Naive thymus-derived CD4-positive, alpha-beta T cell (primary cell): ENCODE measurements around the gene ZNF774. TPM values are rescaled to one million over a fixed set of nuclear protein-coding genes. Genes with fewer than 3 reads are reported as not detected.

Source experiments
- ATAC-seq: fragments of 150-1000 bp; cut with Tn5 transposase; 2 replicates; pipeline ENCODE4 v1.10.0; 2021; ENCODE audit warnings: mild to moderate bottlenecking, moderate library complexity
- CTCF ChIA-PET: fragments of 350-600 bp; sonication (Branson Sonifier 250); formaldehyde crosslinking; loops from one replicate; lab custom pipeline; 2021; ENCODE audit warnings: antibody characterized with exemption; lab: Charles Lee
- POLR2A ChIA-PET: fragments of 350-600 bp; sonication (Branson Sonifier 250); formaldehyde crosslinking; loops from one replicate; lab custom pipeline; 2021; ENCODE audit warnings: antibody characterized with exemption, inconsistent platforms; lab: Charles Lee
- DNase-seq, 9 donors: peaks; one replicate each; pipeline versions ENCODE4 v3.0.0 to v3.0.0-alpha.2; 2020 to 2022; ENCODE audit warnings: mixed read lengths in 1 of 9
- H3K27ac ChIP-seq: one replicate; pipeline ENCODE4 v1.7.0; 2013; ENCODE audit warnings: mild to moderate bottlenecking, low read depth, low read length, moderate library complexity
- H3K27me3 ChIP-seq, 2 donors: one replicate each; pipeline ENCODE4 v1.7.0; 2013; ENCODE audit warnings: low read length in 2 of 2, mild to moderate bottlenecking in 2 of 2, moderate library complexity in 2 of 2; ENCODE audit not compliant: control insufficient read depth in 2 of 2, insufficient read depth in 2 of 2
- H3K36me3 ChIP-seq, 3 experiments: 1 replicate in 2 of 3; 2 replicates in 1 of 3; pipeline ENCODE4 v1.7.0; 2013; ENCODE audit warnings: low read length in 3 of 3, mild to moderate bottlenecking in 3 of 3, moderate library complexity in 1 of 3; ENCODE audit not compliant: insufficient read depth in 3 of 3, control insufficient read depth in 2 of 3
- H3K4me1 ChIP-seq, 2 donors: one replicate each; pipeline ENCODE4 v1.7.0; 2013; ENCODE audit warnings: low read length in 2 of 2, mild to moderate bottlenecking in 2 of 2, moderate library complexity in 1 of 2; ENCODE audit not compliant: control insufficient read depth in 2 of 2, insufficient read depth in 2 of 2
- H3K4me3 ChIP-seq: 2 replicates; pipeline ENCODE4 v1.7.0; 2013; ENCODE audit warnings: mild to moderate bottlenecking, low read length
- H3K9me3 ChIP-seq, 3 experiments: 1 replicate in 2 of 3; 2 replicates in 1 of 3; pipeline ENCODE4 v1.7.0; 2013; ENCODE audit warnings: low read length in 3 of 3; ENCODE audit not compliant: control insufficient read depth in 2 of 3
- H3K27ac Mint-ChIP-seq, 9 donors: one replicate each; pipeline ENCODE4 v1.8.0; 2020 to 2022; ENCODE audit warnings: mixed read lengths in 9 of 9, mild to moderate bottlenecking in 8 of 9, moderate library complexity in 5 of 9, inconsistent platforms in 2 of 9
- H3K27me3 Mint-ChIP-seq, 5 donors: one replicate each; pipeline ENCODE4 v1.8.0; 2021 to 2022; ENCODE audit warnings: mixed read lengths in 5 of 5, mild to moderate bottlenecking in 1 of 5
- H3K36me3 Mint-ChIP-seq, 5 donors: one replicate each; pipeline ENCODE4 v1.8.0; 2020 to 2022; ENCODE audit warnings: mixed read lengths in 5 of 5, mild to moderate bottlenecking in 3 of 5, inconsistent platforms in 1 of 5
- H3K4me1 Mint-ChIP-seq, 7 donors: one replicate each; pipeline ENCODE4 v1.8.0; 2020 to 2022; ENCODE audit warnings: mixed read lengths in 7 of 7, mild to moderate bottlenecking in 3 of 7, inconsistent platforms in 1 of 7
- H3K4me3 Mint-ChIP-seq, 10 donors: one replicate each; pipeline ENCODE4 v1.8.0; 2020 to 2022; ENCODE audit warnings: mild to moderate bottlenecking in 10 of 10, mixed read lengths in 10 of 10, moderate library complexity in 6 of 10, inconsistent platforms in 2 of 10
- H3K9me3 Mint-ChIP-seq, 11 donors: one replicate each; pipeline ENCODE4 v1.8.0; 2020 to 2022; ENCODE audit warnings: mixed read lengths in 11 of 11, mild to moderate bottlenecking in 4 of 11, inconsistent platforms in 1 of 11, moderate library complexity in 1 of 11
- intact Hi-C, 2 donors: fragments of 100-400 bp; cut with micrococcal nuclease; formaldehyde crosslinking; loops; one replicate each; pipeline ENCODE4 v1.15.1; 2023
- polyA plus RNA-seq, 2 donors: library from polyadenylated mRNA; unstranded; fragments of 300-500 nt; fragmentation: Illumina TruSeq; gene quantifications; one replicate each; pipeline ENCODE4 v1.2.3, GENCODE V29; 2021
- total RNA-seq, 6 experiments: library from RNA in 5 of 6; stranded (reverse) in 5 of 6; gene quantifications; 1 replicate in 5 of 6; 2 replicates in 1 of 6; pipeline ENCODE4 v1.2.3 and lab custom pipeline; 2021 to 2026

Gene ZNF774
- total and polyA plus RNA-seq, 7 experiments from 2014 or later, result 0.08 to 2.0 (median 0.41) TPM

- POLR2A ChIA-PET, result interaction anchor here (0.6 to 6.7 kb wide), 4 partner anchors 14 to 126 kb away, joined by 3 to 48 read pairs (median 3); partner anchors contain the start of gene IQGAP1
- H3K27ac Mint-ChIP-seq, result peak overlapping the region; percentile 94 to 99 (median 99)
- Histone ChIP-seq H3K36me3 (no peaks in the 10 kb centered on the region), H3K27me3 (no peaks in the 10 kb centered on the region), H3K4me1 (peaks cover 27 to 43% of the 10 kb centered on the region in 2 donors), H3K4me3 (no peak overlapping the region), H3K27ac (peak overlapping the region; percentile 83), H3K9me3 (no peaks in the 10 kb centered on the region)
- H3K9me3 Mint-ChIP-seq, result no peaks in the 10 kb centered on the region
- CTCF ChIA-PET, result interaction anchor here (0.6 to 0.7 kb wide), 2 partner anchors 114 to 168 kb away, joined by 3 read pairs; partner anchors contain the start of genes CIB1 and GDPGP1
- ATAC-seq (peak; percentile 29), DNase-seq (no peak)
- peak overlapping the region; percentile 7 to 82 (median 42) for H3K4me3 Mint-ChIP-seq
- peaks cover 0 to 13% (median 0%) of the 10 kb centered on the region in 5 donors for H3K36me3 Mint-ChIP-seq
- intact Hi-C loops, result loop anchor here (5.0 to 10.0 kb wide), 5 partner anchors 35 to 453 kb away; partner anchors contain the start of genes CIB1 (in 2 of the 2) and GDPGP1 (in 2 of the 2)
- H3K27me3 Mint-ChIP-seq, result no peaks in the 10 kb centered on the region
- peaks cover 46 to 74% (median 70%) of the 10 kb centered on the region in 7 donors for H3K4me1 Mint-ChIP-seq
Observed at GRCh38 chr15:90402223-90402622, 50.1 kb downstream of the ZNF774 start.

- peaks cover 50 to 80% (median 76%) of the 10 kb centered on the region in 7 donors for H3K4me1 Mint-ChIP-seq
- intact Hi-C loops, result loop anchor here (5.0 to 10.0 kb wide), 5 partner anchors 35 to 452 kb away; partner anchors contain the start of genes CIB1 (in 2 of the 2) and GDPGP1 (in 2 of the 2)
- no peak overlapping the region for H3K27ac ChIP-seq
- no peak for ATAC-seq
- H3K27me3 Mint-ChIP-seq, result no peaks in the 10 kb centered on the region
- H3K36me3 Mint-ChIP-seq, result peaks cover 0 to 13% (median 0%) of the 10 kb centered on the region in 5 donors
- H3K4me1 ChIP-seq, result peaks cover 32 to 49% of the 10 kb centered on the region in 2 donors
- no peaks in the 10 kb centered on the region for H3K36me3 ChIP-seq
- H3K9me3 Mint-ChIP-seq, result no peaks in the 10 kb centered on the region
- no peak overlapping the region for H3K4me3 ChIP-seq
- no peak for DNase-seq
- ChIA-PET POLR2A (interaction anchor here (0.6 to 6.7 kb wide), 2 partner anchors 15 to 106 kb away, joined by 3 to 48 read pairs; partner anchors contain the start of gene IQGAP1), CTCF (no interaction called here)
- peak overlapping the region in 8 of 9 donors; percentile 94 to 99 (median 99) for H3K27ac Mint-ChIP-seq
- no peaks in the 10 kb centered on the region for H3K27me3 ChIP-seq
- H3K4me3 Mint-ChIP-seq, result peak overlapping the region in 1 of 10 donors; percentile 72
- H3K9me3 ChIP-seq, result no peaks in the 10 kb centered on the region
Observed at GRCh38 chr15:90402767-90403166, 50.7 kb downstream of the ZNF774 start.

- no peak overlapping the region for H3K27ac ChIP-seq
- DNase-seq, result no peak
- intact Hi-C loops, result loop anchor here in 1 of 2 donors (10.0 kb wide), 2 partner anchors 190 to 450 kb away; no protein-coding TSS in a partner anchor
- H3K27me3 Mint-ChIP-seq, result no peaks in the 10 kb centered on the region
- POLR2A ChIA-PET, result interaction anchor here (0.6 kb wide), 1 partner anchor 175 kb away, joined by 7 read pairs; no protein-coding TSS in a partner anchor
- H3K9me3 Mint-ChIP-seq, result peaks cover 0 to 5% (median 2%) of the 10 kb centered on the region in 11 donors
- peak overlapping the region in 3 of 9 donors; percentile 3 to 20 (median 11) for H3K27ac Mint-ChIP-seq
- peaks cover 33 to 38% of the 10 kb centered on the region in 2 donors for H3K4me1 ChIP-seq
- no peaks in the 10 kb centered on the region for H3K9me3 ChIP-seq
- H3K4me1 Mint-ChIP-seq, result peaks cover 63 to 89% (median 83%) of the 10 kb centered on the region in 7 donors
- H3K36me3 ChIP-seq, result no peaks in the 10 kb centered on the region
- CTCF ChIA-PET, result interaction anchor here (1.2 kb wide), 1 partner anchor 76 kb away, joined by 3 read pairs; no protein-coding TSS in a partner anchor
- no peak for ATAC-seq
- H3K36me3 Mint-ChIP-seq, result peaks cover 0 to 29% (median 18%) of the 10 kb centered on the region in 5 donors
- no peak overlapping the region for H3K4me3 ChIP-seq
- no peak overlapping the region for H3K4me3 Mint-ChIP-seq
- no peaks in the 10 kb centered on the region for H3K27me3 ChIP-seq
Observed at GRCh38 chr15:90405055-90405607, 53.0 kb downstream of the ZNF774 start.

- ATAC-seq, result no peak
- H3K36me3 ChIP-seq, result no peaks in the 10 kb centered on the region
- Mint-ChIP-seq H3K27me3 (no peaks in the 10 kb centered on the region), H3K4me3 (no peak overlapping the region), H3K27ac (peak overlapping the region in 3 of 9 donors; percentile 39 to 76 (median 41)), H3K36me3 (peaks cover 0 to 34% (median 24%) of the 10 kb centered on the region in 5 donors), H3K9me3 (peaks cover 0 to 5% (median 2%) of the 10 kb centered on the region in 11 donors), H3K4me1 (peaks cover 55 to 83% (median 78%) of the 10 kb centered on the region in 7 donors)
- CTCF ChIA-PET, result interaction anchor here (1.1 kb wide), 1 partner anchor 45 kb away, joined by 3 read pairs; no protein-coding TSS in a partner anchor
- intact Hi-C loops, result loop anchor here in 1 of 2 donors (10.0 kb wide), 2 partner anchors 187 to 447 kb away; no protein-coding TSS in a partner anchor
- H3K9me3 ChIP-seq, result no peaks in the 10 kb centered on the region
- no peak overlapping the region for H3K4me3 ChIP-seq
- H3K4me1 ChIP-seq, result peaks cover 14 to 21% of the 10 kb centered on the region in 2 donors
- POLR2A ChIA-PET, result interaction anchor here (0.6 to 2.0 kb wide), 8 partner anchors 13 to 236 kb away, joined by 3 to 4 read pairs (median 3); partner anchors contain the start of gene IQGAP1
- no peak overlapping the region for H3K27ac ChIP-seq
- no peak for DNase-seq
- H3K27me3 ChIP-seq, result no peaks in the 10 kb centered on the region
Observed at GRCh38 chr15:90407336-90407735, 55.3 kb downstream of the ZNF774 start.

GRCh38 chr15:90407871-90408317 lies 55.8 kb downstream of the ZNF774 start:
- Mint-ChIP-seq H3K36me3 (peaks cover 0 to 34% (median 24%) of the 10 kb centered on the region in 5 donors), H3K4me3 (peak overlapping the region in 8 of 10 donors; percentile 2 to 54 (median 20)), H3K4me1 (peaks cover 56 to 85% (median 80%) of the 10 kb centered on the region in 7 donors), H3K27ac (peak overlapping the region in 7 of 9 donors; percentile 1 to 76 (median 41)), H3K9me3 (peaks cover 0 to 5% (median 2%) of the 10 kb centered on the region in 11 donors), H3K27me3 (no peaks in the 10 kb centered on the region)
- CTCF ChIA-PET, result interaction anchor here (1.1 kb wide), 1 partner anchor 46 kb away, joined by 3 read pairs; no protein-coding TSS in a partner anchor
- H3K27me3 ChIP-seq, result no peaks in the 10 kb centered on the region
- ATAC-seq (peak; percentile 85), DNase-seq (no peak)
- H3K27ac ChIP-seq, result no peak overlapping the region
- H3K4me3 ChIP-seq, result no peak overlapping the region
- H3K4me1 ChIP-seq, result peaks cover 17 to 24% of the 10 kb centered on the region in 2 donors
- intact Hi-C loops, result loop anchor here in 1 of 2 donors (1.0 to 10.0 kb wide), 5 partner anchors 8 to 447 kb away; partner anchors contain the start of gene IQGAP1
- POLR2A ChIA-PET, result interaction anchor here (0.7 to 2.0 kb wide), 5 partner anchors 14 to 132 kb away, joined by 3 to 4 read pairs (median 3); partner anchors contain the start of gene IQGAP1
- no peaks in the 10 kb centered on the region for H3K36me3 ChIP-seq
- H3K9me3 ChIP-seq, result no peaks in the 10 kb centered on the region

- H3K27ac Mint-ChIP-seq, result peak overlapping the region in 2 of 9 donors; percentile 16 to 41
- H3K4me3 ChIP-seq, result no peak overlapping the region
Observed at GRCh38 chr15:90408657-90409056, 56.6 kb downstream of the ZNF774 start.

More at GRCh38 chr15:90408657-90409056, 56.6 kb downstream of the ZNF774 start:
- ATAC-seq, result no peak
- peaks cover 25 to 31% of the 10 kb centered on the region in 2 donors for H3K4me1 ChIP-seq
- H3K36me3 ChIP-seq, result no peaks in the 10 kb centered on the region
- POLR2A ChIA-PET, result no interaction called here
- no peaks in the 10 kb centered on the region for H3K9me3 ChIP-seq
- intact Hi-C loops, result loop anchor here in 1 of 2 donors (1.0 to 10.0 kb wide), 5 partner anchors 8 to 446 kb away; partner anchors contain the start of gene IQGAP1
- H3K27ac ChIP-seq, result no peak overlapping the region
- peak overlapping the region in 1 of 10 donors; percentile 13 for H3K4me3 Mint-ChIP-seq
- H3K4me1 Mint-ChIP-seq, result peaks cover 59 to 89% (median 87%) of the 10 kb centered on the region in 7 donors
- CTCF ChIA-PET, result interaction anchor here (1.1 kb wide), 1 partner anchor 46 kb away, joined by 3 read pairs; no protein-coding TSS in a partner anchor
- peaks cover 0 to 5% (median 2%) of the 10 kb centered on the region in 11 donors for H3K9me3 Mint-ChIP-seq
- DNase-seq, result no peak
- no peaks in the 10 kb centered on the region for H3K27me3 Mint-ChIP-seq
- no peaks in the 10 kb centered on the region for H3K27me3 ChIP-seq
- H3K36me3 Mint-ChIP-seq, result peaks cover 0 to 32% (median 24%) of the 10 kb centered on the region in 5 donors
